Caco-2 (cell line): ENCODE data around the gene STYXL2. TPM values are rescaled to one million over a fixed set of nuclear protein-coding genes. Genes with fewer than 3 reads are reported as not detected.

Experiments
- BruUV-seq: library from RNA; stranded (reverse); fragments of 400-500 nt; replicated peaks from 2 replicates; lab custom pipeline; 2021; lab: Mats Ljungman, UMichigan
- CTCF ChIA-PET: fragments of 300-600 bp; sonication (Branson Sonifier 250); formaldehyde crosslinking; loops from one replicate; lab custom pipeline; 2022; ENCODE audit warnings: antibody characterized with exemption; lab: Charles Lee
- POLR2A ChIA-PET: fragments of 300-600 bp; sonication (Branson Sonifier 250); formaldehyde crosslinking; loops from one replicate; lab custom pipeline; 2022; ENCODE audit warnings: antibody characterized with exemption; lab: Charles Lee
- DNase-seq, 2 experiments: peaks; one replicate each; pipeline versions ENCODE4 v3.0.0 to v3.0.0-alpha.2; 2020 to 2022
- H3K27me3 ChIP-seq: replicated peaks from 2 replicates; pipeline ENCODE4 v1.6.0; 2011; ENCODE audit warnings: low read length; ENCODE audit not compliant: control insufficient read depth, insufficient read depth
- H3K36me3 ChIP-seq: 2 replicates; pipeline ENCODE4 v1.5.1; 2011; ENCODE audit warnings: low read length; ENCODE audit not compliant: control insufficient read depth, insufficient read depth
- H3K4me1 ChIP-seq: fragments of 250-450 bp; sonication (Bioruptor Pico); 2 replicates; pipeline ENCODE4 v1.5.1; 2020; ENCODE audit warnings: mild to moderate bottlenecking
- H3K4me3 ChIP-seq: 2 replicates; pipeline ENCODE4 v1.5.1; 2011; ENCODE audit warnings: low read depth, mild to moderate bottlenecking, control low read depth, low read length
- H3K9me3 ChIP-seq: fragments of 250-450 bp; sonication (Bioruptor Pico); 2 replicates; pipeline ENCODE4 v1.5.1; 2020; ENCODE audit warnings: mild to moderate bottlenecking, moderate library complexity
- H3K27ac Mint-ChIP-seq: one replicate; pipeline ENCODE4 v1.8.0; 2022; ENCODE audit warnings: mixed read lengths; ENCODE audit not compliant: unreplicated experiment
- H3K27me3 Mint-ChIP-seq: one replicate; pipeline ENCODE4 v1.8.0; 2022; ENCODE audit warnings: mixed read lengths; ENCODE audit not compliant: insufficient read depth, unreplicated experiment
- H3K36me3 Mint-ChIP-seq: one replicate; pipeline ENCODE4 v1.8.0; 2022; ENCODE audit warnings: mild to moderate bottlenecking, mixed read lengths; ENCODE audit not compliant: insufficient read depth, unreplicated experiment
- H3K4me1 Mint-ChIP-seq: one replicate; pipeline ENCODE4 v1.8.0; 2022; ENCODE audit warnings: low read depth, mixed read lengths; ENCODE audit not compliant: unreplicated experiment
- H3K4me3 Mint-ChIP-seq: one replicate; pipeline ENCODE4 v1.8.0; 2022; ENCODE audit warnings: mild to moderate bottlenecking, moderate library complexity, mixed read lengths; ENCODE audit not compliant: unreplicated experiment
- H3K9me3 Mint-ChIP-seq: one replicate; pipeline ENCODE4 v1.8.0; 2022; ENCODE audit warnings: mixed read lengths; ENCODE audit not compliant: unreplicated experiment
- CTCF ChIP-seq, 2 experiments: fragments of 200-600 bp in 1 of 2; IDR thresholded peaks; 1 replicate in 1 of 2; 2 replicates in 1 of 2; pipeline versions ENCODE4 v1.5.1 to v1.8.0; 2011 to 2022; ENCODE audit warnings: antibody characterized with exemption in 1 of 2, control low read depth in 1 of 2, inconsistent platforms in 1 of 2, low read depth in 1 of 2, low read length in 1 of 2, mild to moderate bottlenecking in 1 of 2, moderate library complexity in 1 of 2; ENCODE audit not compliant: insufficient read depth in 1 of 2, severe bottlenecking in 1 of 2, unreplicated experiment in 1 of 2
- intact Hi-C: fragments of 100-400 bp; cut with micrococcal nuclease; formaldehyde crosslinking; loops from one replicate; pipeline ENCODE4 v1.10.0; 2022; ENCODE audit not compliant: unreplicated experiment
- total RNA-seq: library from RNA; stranded (reverse); gene quantifications from 2 replicates; pipeline ENCODE4 v1.2.3, GENCODE V29; 2022

STYXL2 gene
- total RNA-seq, 1 experiment from 2014 or later = not detected

GRCh38 chr1:167065471-167065870, 28.4 kb upstream of the STYXL2 start:
- no peak overlapping the region for H3K4me3 Mint-ChIP-seq
- Histone ChIP-seq H3K4me3 (no peak overlapping the region), H3K4me1 (no peaks in the 10 kb centered on the region), H3K27me3 (no peaks in the 10 kb centered on the region), H3K36me3 (no peaks in the 10 kb centered on the region), H3K9me3 (no peaks in the 10 kb centered on the region)
- ChIA-PET POLR2A (no interaction called here), CTCF (no interaction called here)
- H3K4me1 Mint-ChIP-seq = no peaks in the 10 kb centered on the region
- intact Hi-C loops = no loop called here
- no peak for DNase-seq
- H3K27ac Mint-ChIP-seq = no peak overlapping the region
- H3K9me3 Mint-ChIP-seq = no peaks in the 10 kb centered on the region
- no peaks in the 10 kb centered on the region for H3K27me3 Mint-ChIP-seq
- TF ChIP-seq CTCF (IDR thresholded peaks at IDR 0.05; ENCODE audit: insufficient read depth in 1 of 2, low read depth in 1 of 2, low read length in 1 of 2, severe bottlenecking in 1 of 2, unreplicated experiment in 1 of 2) = no peak
- no TSS peak for BruUV-seq
- H3K36me3 Mint-ChIP-seq = no peaks in the 10 kb centered on the region

GRCh38 chr1:167066333-167067122, 27.3 kb upstream of the STYXL2 start:
- intact Hi-C loops = loop anchor here (1.0 to 2.0 kb wide), 7 partner anchors 39 to 467 kb away; partner anchors contain the start of gene POU2F1
- CTCF ChIA-PET = interaction anchor here (0.6 to 1.5 kb wide), 3 partner anchors 154 to 388 kb away, joined by 3 to 23 read pairs (median 3); partner anchors contain the start of gene POU2F1
- peak; percentile 92 to 95 for TF ChIP-seq CTCF (IDR thresholded peaks at IDR 0.05; ENCODE audit: insufficient read depth in 1 of 2, low read depth in 1 of 2, low read length in 1 of 2, severe bottlenecking in 1 of 2, unreplicated experiment in 1 of 2)
- H3K27me3 ChIP-seq = no peaks in the 10 kb centered on the region
- peak; percentile 69 to 89 for DNase-seq
- BruUV-seq = no TSS peak
- no peak overlapping the region for H3K27ac Mint-ChIP-seq
- H3K4me1 Mint-ChIP-seq = no peaks in the 10 kb centered on the region
- peak overlapping the region; percentile 64 for H3K4me3 Mint-ChIP-seq
- POLR2A ChIA-PET = interaction anchor here (1.0 kb wide), 1 partner anchor 154 kb away, joined by 9 read pairs; the partner anchor contains the start of gene POU2F1
- no peaks in the 10 kb centered on the region for H3K36me3 ChIP-seq
- H3K27me3 Mint-ChIP-seq = no peaks in the 10 kb centered on the region
- no peaks in the 10 kb centered on the region for H3K9me3 ChIP-seq
- H3K36me3 Mint-ChIP-seq = no peaks in the 10 kb centered on the region
- H3K4me1 ChIP-seq = no peaks in the 10 kb centered on the region
- no peaks in the 10 kb centered on the region for H3K9me3 Mint-ChIP-seq
- H3K4me3 ChIP-seq = peak overlapping the region; percentile 0; the same call in 1 of the 2 replicates

DNA sequence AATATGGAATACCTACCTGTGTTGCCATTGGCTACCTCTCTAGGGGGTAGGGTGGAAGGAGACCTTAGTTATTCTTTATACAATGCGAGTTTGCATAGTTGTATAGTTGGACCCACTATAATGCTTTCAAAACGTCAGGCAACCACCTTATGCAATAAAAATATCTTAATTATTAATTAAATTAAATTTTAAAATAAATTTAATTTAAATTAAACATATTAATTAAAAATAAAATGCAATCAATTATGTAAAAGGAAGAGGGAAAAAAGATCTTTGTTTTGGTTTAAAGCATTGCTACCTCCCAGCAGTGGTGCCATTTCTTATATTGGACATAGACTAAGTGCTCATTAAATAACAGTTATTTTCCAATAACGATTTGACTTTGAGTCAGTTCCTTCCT, 26.0 kb upstream of the STYXL2 start:
- no peak for DNase-seq
- H3K36me3 ChIP-seq = no peaks in the 10 kb centered on the region
- Mint-ChIP-seq H3K27me3 (no peaks in the 10 kb centered on the region), H3K36me3 (no peaks in the 10 kb centered on the region), H3K4me3 (no peak overlapping the region), H3K27ac (no peak overlapping the region), H3K9me3 (no peaks in the 10 kb centered on the region), H3K4me1 (no peaks in the 10 kb centered on the region)
- no TSS peak for BruUV-seq
- no peaks in the 10 kb centered on the region for H3K27me3 ChIP-seq
- no peaks in the 10 kb centered on the region for H3K9me3 ChIP-seq
- no peaks in the 10 kb centered on the region for H3K4me1 ChIP-seq
- CTCF ChIA-PET = no interaction called here
- intact Hi-C loops = loop anchor here (1.0 to 2.0 kb wide), 2 partner anchors 61 to 465 kb away; no protein-coding TSS in a partner anchor
- no peak for TF ChIP-seq CTCF (IDR thresholded peaks at IDR 0.05; ENCODE audit: insufficient read depth in 1 of 2, low read depth in 1 of 2, low read length in 1 of 2, severe bottlenecking in 1 of 2, unreplicated experiment in 1 of 2)
- no peak overlapping the region for H3K4me3 ChIP-seq
- POLR2A ChIA-PET = no interaction called here
